Epithelial cell of esophagus (primary cell): ENCODE data around the gene TCF7L2.

Experiments used
- DNase-seq: peaks from one replicate; pipeline ENCODE4 v3.0.0; 2010; ENCODE audit warnings: low read depth
- H3K4me3 ChIP-seq: 2 replicates; pipeline ENCODE4 v1.5.1; 2011; ENCODE audit warnings: mild to moderate bottlenecking, low read length, control low read depth
- CTCF ChIP-seq: IDR thresholded peaks from 2 replicates; pipeline ENCODE4 v1.5.1; 2011; ENCODE audit warnings: low read depth, mild to moderate bottlenecking, low read length, control low read depth, inconsistent platforms; ENCODE audit not compliant: insufficient read depth; ENCODE audit errors: missing control alignments

The TCF7L2 gene

GRCh38 chr10:113024930-113025329 is 74.9 kb downstream of the TCF7L2 start:
- DNase-seq = no peak
- TF ChIP-seq CTCF = no peak
- H3K4me3 ChIP-seq = no peak overlapping the region

DNA sequence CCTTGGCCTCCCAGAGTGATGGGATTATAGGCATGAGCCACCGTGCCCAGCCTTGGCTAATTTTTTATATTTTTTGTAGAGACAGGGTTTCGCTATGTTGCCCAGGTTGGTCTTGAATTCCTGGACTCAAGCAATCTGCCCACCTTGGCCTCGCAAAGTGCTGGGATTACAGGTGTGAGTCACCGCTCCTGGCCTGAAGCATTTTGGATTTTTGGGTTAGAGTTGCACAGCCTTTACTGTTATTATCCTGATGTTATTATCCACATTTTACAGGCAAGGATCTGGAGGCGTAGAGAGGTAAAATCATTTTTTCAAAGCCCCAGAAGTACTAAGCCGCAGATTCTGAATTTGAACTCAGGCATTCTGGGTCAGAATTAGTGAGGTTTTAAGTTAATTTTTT is 75.4 kb downstream of the TCF7L2 start:
- no peak overlapping the region for H3K4me3 ChIP-seq
- no peak for TF ChIP-seq CTCF
- no peak for DNase-seq

DNA sequence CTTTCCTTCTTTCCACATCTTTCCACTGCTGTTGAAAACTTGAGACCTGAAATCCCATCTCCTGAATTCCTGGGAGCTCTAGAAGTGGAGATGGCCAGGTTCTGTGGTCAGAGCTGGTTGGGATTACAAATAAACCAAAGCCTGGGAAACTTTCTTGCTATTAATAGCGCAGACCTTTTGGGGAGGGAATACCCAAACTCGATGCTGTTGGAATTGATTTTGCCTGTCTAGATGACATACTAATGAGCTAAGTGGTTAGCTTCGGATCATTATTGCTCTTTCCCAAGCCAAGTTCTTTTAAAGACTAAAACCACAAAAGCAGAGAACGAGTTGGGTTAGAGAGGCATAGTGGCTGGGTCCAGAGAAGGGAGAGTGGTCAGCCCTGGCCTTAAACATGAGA is 76.6 kb downstream of the TCF7L2 start:
- no peak overlapping the region for H3K4me3 ChIP-seq
- DNase-seq = no peak
- no peak for TF ChIP-seq CTCF

GRCh38 chr10:113027230-113027573 is 77.2 kb downstream of the TCF7L2 start:
- no peak for DNase-seq
- TF ChIP-seq CTCF = no peak
- no peak overlapping the region for H3K4me3 ChIP-seq

DNA sequence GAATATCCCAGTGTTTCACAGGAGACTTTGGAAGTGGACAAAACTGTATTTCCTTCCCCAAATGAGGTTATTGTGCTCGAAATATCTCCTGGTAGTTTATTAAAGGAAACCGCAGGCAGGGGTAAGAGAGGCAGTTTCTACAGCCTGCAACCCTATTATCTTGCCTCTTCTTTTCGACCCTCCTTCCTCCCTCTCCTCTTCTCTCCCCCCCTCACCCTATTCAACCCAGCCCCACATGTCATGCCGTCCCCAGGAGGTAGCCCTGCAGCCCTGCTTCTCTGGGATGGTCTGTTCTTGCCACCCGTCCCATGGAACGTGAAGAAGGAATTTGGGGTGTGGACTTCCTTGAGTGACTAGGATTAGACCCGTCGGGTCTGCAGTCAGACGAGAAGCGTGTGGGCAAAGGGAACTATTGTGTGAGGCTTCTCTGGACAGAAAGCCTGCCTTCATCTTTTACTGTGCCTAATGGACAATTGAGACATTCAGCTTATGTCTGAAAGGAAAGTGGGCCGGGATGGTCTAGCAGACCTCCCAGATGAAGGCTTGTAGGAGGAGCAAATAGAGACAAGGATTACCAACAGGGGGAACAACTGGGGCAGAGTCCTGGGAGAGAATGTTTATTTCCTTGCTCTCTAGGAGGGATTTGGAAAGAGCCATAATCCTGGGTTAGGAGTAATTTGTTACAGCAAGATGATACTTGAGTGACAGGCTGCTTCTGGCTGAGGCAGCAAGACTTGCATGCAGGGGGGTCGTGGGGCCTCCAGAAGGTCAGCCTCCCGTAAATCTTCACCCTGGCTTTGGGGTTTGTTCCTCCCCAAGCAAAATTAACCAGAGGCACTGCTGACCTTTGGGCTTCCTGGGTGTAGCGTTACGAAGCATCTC is 77.8 kb downstream of the TCF7L2 start:
- H3K4me3 ChIP-seq = no peak overlapping the region
- no peak for TF ChIP-seq CTCF
- DNase-seq = peak; percentile 58

- TF ChIP-seq CTCF = no peak
- DNase-seq = no peak
- H3K4me3 ChIP-seq = no peak overlapping the region
These were observed 78.7 kb downstream of the TCF7L2 start for GRCh38 chr10:113028456-113029440.
